GM19455 (cell line): Measurements from ENCODE around the gene IPMK.
A peak's percentile ranks its signal among the peaks of the same experiment; 100 is the strongest.
"Not testable (repeated sequence)": the region's sequence is repeated elsewhere in the genome, so short reads cannot be mapped to it uniquely, and the experiment has no call there.

ENCODE experiments used
- ATAC-seq: cut with Tn5 transposase; IDR thresholded peaks from one replicate; pipeline ENCODE4 v1.9.1; 2021; ENCODE audit not compliant: unreplicated experiment

The IPMK gene

DNA sequence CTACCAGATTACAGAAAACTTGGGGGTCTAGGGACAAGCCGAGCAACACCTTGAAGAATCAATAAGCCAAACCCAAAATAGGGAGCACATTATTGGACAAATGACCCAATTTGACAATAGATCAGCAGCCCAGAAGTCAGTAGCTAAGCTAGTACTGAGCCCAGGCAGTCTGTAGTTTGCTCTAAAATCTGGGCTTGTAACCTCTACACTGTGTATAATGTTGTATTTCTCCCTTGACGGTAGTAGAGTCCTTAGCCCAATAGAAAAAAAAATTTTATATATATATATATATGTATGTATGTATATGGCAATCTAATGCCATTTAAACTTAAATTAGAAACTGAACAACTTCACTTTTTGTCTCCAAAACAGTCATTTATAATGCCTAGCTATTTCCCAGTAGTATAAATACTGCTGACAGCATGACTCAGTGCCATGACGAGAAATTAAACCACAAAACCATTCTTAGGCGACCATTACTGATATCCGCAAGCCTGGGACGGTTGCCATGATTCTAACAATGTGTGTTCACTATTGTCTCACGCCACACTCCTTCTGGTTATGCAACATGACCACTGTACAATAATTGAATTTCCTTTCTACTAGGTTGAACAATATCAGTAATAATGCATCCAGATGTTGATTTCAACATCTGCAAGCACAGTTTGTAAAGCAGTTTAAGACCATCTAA is 110.5 kb downstream of the IPMK start:
- no peak for ATAC-seq

DNA sequence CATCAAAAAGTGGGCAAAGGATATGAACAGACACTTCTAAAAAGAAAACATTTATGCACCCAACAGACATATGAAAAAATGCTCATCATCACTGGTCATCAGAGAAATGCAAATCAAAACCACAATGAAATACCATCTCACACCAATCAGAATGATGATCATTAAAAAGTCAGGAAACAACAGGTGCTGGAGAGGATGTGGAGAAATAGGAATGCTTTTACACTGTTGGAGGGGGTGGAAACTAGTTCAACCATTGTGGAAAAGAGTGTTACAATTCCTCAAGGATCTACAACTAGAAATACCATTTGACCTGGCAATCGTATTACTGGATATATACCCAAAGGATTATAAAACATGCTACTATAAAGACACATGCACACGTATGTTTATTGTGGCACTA is 111.8 kb downstream of the IPMK start:
- not testable (repeated sequence) for ATAC-seq

DNA sequence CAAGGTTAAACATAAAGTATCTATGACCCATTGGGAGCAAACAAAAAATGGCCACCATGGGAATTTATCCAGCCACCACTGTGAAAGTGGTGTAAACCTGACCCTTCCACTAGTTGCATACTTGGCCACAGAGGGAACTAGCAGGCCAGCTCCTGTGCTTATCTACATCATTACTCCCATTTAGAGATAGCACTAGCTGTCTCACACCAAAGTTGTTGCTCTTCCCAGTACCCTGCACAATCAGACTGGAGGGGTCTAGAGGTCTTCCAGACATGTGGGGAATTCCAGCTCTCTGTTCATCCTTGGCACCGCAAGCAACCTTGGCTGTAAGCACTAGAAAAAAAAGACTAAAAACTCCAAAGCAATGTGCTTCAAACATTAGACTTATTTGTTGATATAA is 113.9 kb downstream of the IPMK start:
- ATAC-seq: no peak

DNA sequence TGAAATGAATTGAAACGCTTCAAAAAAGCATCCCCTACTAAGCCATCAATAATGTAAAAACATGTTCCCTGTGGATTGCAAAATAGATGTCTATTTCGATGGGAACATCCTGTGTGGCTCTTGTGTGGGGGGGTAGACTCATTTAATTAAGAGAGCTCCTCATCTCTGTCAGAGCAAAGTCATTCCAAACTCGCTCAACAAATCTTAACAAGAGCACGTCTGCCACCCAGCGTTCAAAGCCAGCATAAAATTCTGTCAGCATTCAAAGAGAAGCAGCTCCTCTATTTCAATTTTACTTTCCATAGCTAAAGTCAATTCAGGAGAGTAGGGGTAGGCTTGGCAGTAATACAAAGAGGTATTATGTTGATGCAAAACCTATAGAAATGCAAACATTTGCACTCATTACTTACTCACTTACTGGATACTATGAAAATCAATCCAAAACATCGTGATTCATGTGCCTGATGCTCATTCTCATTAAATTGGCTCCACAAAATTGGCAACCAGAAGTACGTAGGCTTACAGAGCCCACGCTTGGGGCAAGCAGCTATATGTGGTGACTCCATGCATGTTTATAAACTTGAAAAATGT is 114.9 kb downstream of the IPMK start:
- ATAC-seq: peak; percentile 57

DNA sequence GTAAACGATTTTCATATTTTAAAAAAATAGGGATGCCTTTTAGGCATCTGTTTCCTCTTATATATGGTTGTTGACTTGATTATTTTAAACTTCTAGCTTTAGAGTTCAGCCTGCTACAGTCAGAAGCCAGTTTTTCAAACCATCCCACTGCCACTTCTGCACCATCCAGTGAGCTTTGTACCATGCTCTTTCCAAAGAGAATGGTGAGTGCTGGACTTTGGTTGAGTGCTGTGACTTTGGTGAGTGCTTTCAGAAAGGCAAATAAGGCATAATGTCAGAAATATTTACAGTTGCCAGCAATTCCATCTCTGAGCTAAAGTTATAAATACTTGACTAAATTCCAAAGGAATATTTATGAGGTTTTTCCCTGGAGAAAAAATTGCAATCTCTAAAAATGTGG is 117.4 kb downstream of the IPMK start:
- no peak for ATAC-seq

DNA sequence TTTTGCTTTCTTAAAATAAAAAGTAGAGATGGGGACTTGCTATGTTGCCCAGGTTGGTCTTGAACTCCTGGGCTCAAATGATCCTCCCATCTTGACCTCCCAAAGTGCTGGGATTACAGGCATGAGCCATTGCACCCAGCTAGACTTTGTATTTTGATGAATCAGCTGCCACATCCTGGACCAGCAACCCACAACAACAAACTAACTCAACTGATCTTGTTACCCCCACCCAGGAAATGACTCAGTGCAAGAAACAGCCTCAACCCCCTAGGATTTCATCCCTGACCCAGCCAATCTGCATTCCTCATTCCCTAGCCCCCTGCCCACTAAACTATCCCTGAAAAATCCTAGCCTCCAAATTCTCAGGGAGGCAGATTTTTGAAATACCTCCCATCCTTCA is 123.8 kb downstream of the IPMK start:
- ATAC-seq: no peak
